CD4-positive, alpha-beta T cell (primary cell): ENCODE data around the gene DIABLO. TPM values are rescaled to one million over a fixed set of nuclear protein-coding genes. Genes with fewer than 3 reads are reported as not detected.
A peak's percentile ranks its signal among the peaks of the same experiment; 100 is the strongest.

Experiments
- ATAC-seq: fragments of 200-7000 bp; cut with Tn5 transposase; one replicate; pipeline ENCODE4 v1.10.0; 2022; ENCODE audit warnings: mild to moderate bottlenecking; ENCODE audit not compliant: poor library complexity
- CTCF ChIA-PET: fragments of 350-600 bp; sonication (Branson Sonifier 250); formaldehyde crosslinking; loops from one replicate; lab custom pipeline; 2021; ENCODE audit warnings: antibody characterized with exemption, inconsistent platforms; lab: Charles Lee
- POLR2A ChIA-PET: fragments of 350-600 bp; sonication (Branson Sonifier 250); formaldehyde crosslinking; loops from one replicate; lab custom pipeline; 2021; ENCODE audit warnings: antibody characterized with exemption, inconsistent platforms; lab: Charles Lee
- DNase-seq, 14 experiments: peaks; one replicate each; pipeline ENCODE4 v3.0.0-alpha.2; 2013 to 2020; ENCODE audit warnings: mixed read lengths in 2 of 14
- H3K27ac ChIP-seq, 2 donors: one replicate each; pipeline versions ENCODE4 v1.5.1 to v1.7.0; 2013; ENCODE audit warnings: low read length in 2 of 2, low read depth in 1 of 2, mild to moderate bottlenecking in 1 of 2
- H3K27me3 ChIP-seq, 2 experiments: 1 replicate in 1 of 2; 2 replicates in 1 of 2; pipeline versions ENCODE4 v1.6.1 to v1.7.0; 2013; ENCODE audit warnings: low read length in 2 of 2, control low read depth in 1 of 2, mild to moderate bottlenecking in 1 of 2, moderate library complexity in 1 of 2; ENCODE audit not compliant: insufficient read depth in 2 of 2, control insufficient read depth in 1 of 2
- H3K36me3 ChIP-seq: one replicate; pipeline ENCODE4 v1.6.1; 2013; ENCODE audit warnings: low read length, control low read depth; ENCODE audit not compliant: insufficient read depth
- H3K4me1 ChIP-seq: one replicate; pipeline ENCODE4 v1.6.1; 2013; ENCODE audit warnings: low read length, control low read depth; ENCODE audit not compliant: insufficient read depth
- H3K4me3 ChIP-seq: one replicate; pipeline ENCODE4 v1.5.1; 2013; ENCODE audit warnings: mild to moderate bottlenecking, low read length, moderate library complexity
- H3K9me3 ChIP-seq, 2 experiments: 1 replicate in 1 of 2; 2 replicates in 1 of 2; pipeline versions ENCODE4 v1.6.1 to v1.7.0; 2013; ENCODE audit warnings: low read length in 2 of 2, mild to moderate bottlenecking in 2 of 2, control low read depth in 1 of 2, moderate library complexity in 1 of 2; ENCODE audit not compliant: control insufficient read depth in 1 of 2, insufficient read depth in 1 of 2
- H3K27ac Mint-ChIP-seq: one replicate; pipeline ENCODE4 v1.8.0; 2020; ENCODE audit warnings: mixed read lengths
- H3K27me3 Mint-ChIP-seq: one replicate; pipeline ENCODE4 v1.8.0; 2021; ENCODE audit warnings: mixed read lengths
- H3K36me3 Mint-ChIP-seq: one replicate; pipeline ENCODE4 v1.8.0; 2021; ENCODE audit warnings: low read depth, mixed read lengths
- H3K4me1 Mint-ChIP-seq: one replicate; pipeline ENCODE4 v1.8.0; 2021; ENCODE audit warnings: low read depth, mixed read lengths
- H3K4me3 Mint-ChIP-seq: one replicate; pipeline ENCODE4 v1.8.0; 2020; ENCODE audit warnings: mild to moderate bottlenecking, mixed read lengths
- H3K9me3 Mint-ChIP-seq: one replicate; pipeline ENCODE4 v1.8.0; 2020; ENCODE audit warnings: mixed read lengths
- CTCF ChIP-seq: fragments of 200-600 bp; IDR thresholded peaks from one replicate; pipeline ENCODE4 v1.8.0; 2022; ENCODE audit warnings: antibody characterized with exemption, mild to moderate bottlenecking
- intact Hi-C, 2 experiments: fragments of 100-400 bp; cut with DNase I in 1 of 2; cut with micrococcal nuclease in 1 of 2; formaldehyde crosslinking; loops; one replicate each; pipeline versions ENCODE4 v1.15.1 to v1.9.0; 2023 to 2025; cut with DNase I, micrococcal nuclease
- total RNA-seq, 174 experiments: library from RNA in 2 of 174; stranded (reverse) in 2 of 174; gene quantifications; one replicate each; pipeline ENCODE4 v1.2.3 and lab custom pipeline; 2021 to 2026

DIABLO gene
- total RNA-seq, 2 experiments from 2014 or later = 90.3 to 91.3 TPM

- peaks cover 14% of the 10 kb centered on the region for H3K4me1 ChIP-seq
- Mint-ChIP-seq H3K9me3 (no peaks in the 10 kb centered on the region), H3K27ac (no peak overlapping the region), H3K27me3 (no peaks in the 10 kb centered on the region), H3K36me3 (peaks cover 39% of the 10 kb centered on the region), H3K4me1 (peaks cover 12% of the 10 kb centered on the region), H3K4me3 (no peak overlapping the region)
- intact Hi-C loops = no loop called here
- CTCF ChIA-PET = no interaction called here
- POLR2A ChIA-PET = no interaction called here
- H3K9me3 ChIP-seq = no peaks in the 10 kb centered on the region
- ATAC-seq (no peak), DNase-seq (no peak)
- no peak for TF ChIP-seq CTCF
- peaks cover 42% of the 10 kb centered on the region for H3K36me3 ChIP-seq
- H3K27ac ChIP-seq = no peak overlapping the region
- H3K4me3 ChIP-seq = no peak overlapping the region
- peaks cover 0 to 3% of the 10 kb centered on the region in 2 experiments for H3K27me3 ChIP-seq
Measured at GRCh38 chr12:122207391-122207790, 18.5 kb downstream of the DIABLO start.

GRCh38 chr12:122206976-122207375 lies 18.9 kb downstream of the DIABLO start:
- intact Hi-C loops = no loop called here
- H3K4me1 Mint-ChIP-seq = peaks cover 12% of the 10 kb centered on the region
- ATAC-seq (no peak), DNase-seq (no peak)
- peaks cover 14% of the 10 kb centered on the region for H3K4me1 ChIP-seq
- H3K27me3 ChIP-seq = peaks cover 0 to 3% of the 10 kb centered on the region in 2 experiments
- POLR2A ChIA-PET = interaction anchor here (2.9 kb wide), 1 partner anchor 19 kb away, joined by 15 read pairs; the partner anchor contains the start of gene DIABLO
- H3K27ac ChIP-seq = no peak overlapping the region
- no peaks in the 10 kb centered on the region for H3K9me3 ChIP-seq
- H3K4me3 Mint-ChIP-seq = no peak overlapping the region
- CTCF ChIA-PET = no interaction called here
- H3K36me3 ChIP-seq = peaks cover 38% of the 10 kb centered on the region
- no peak for TF ChIP-seq CTCF
- H3K4me3 ChIP-seq = no peak overlapping the region
- H3K36me3 Mint-ChIP-seq = peaks cover 35% of the 10 kb centered on the region
- peak overlapping the region; percentile 42 for H3K27ac Mint-ChIP-seq
- H3K9me3 Mint-ChIP-seq = no peaks in the 10 kb centered on the region
- H3K27me3 Mint-ChIP-seq = no peaks in the 10 kb centered on the region

GRCh38 chr12:122206111-122206881 lies 19.6 kb downstream of the DIABLO start:
- H3K27me3 Mint-ChIP-seq = no peaks in the 10 kb centered on the region
- POLR2A ChIA-PET = interaction anchor here (2.9 kb wide), 1 partner anchor 20 kb away, joined by 15 read pairs; the partner anchor contains the start of gene DIABLO

More at GRCh38 chr12:122206111-122206881, 19.6 kb downstream of the DIABLO start:
- peak overlapping the region; percentile 42 for H3K27ac Mint-ChIP-seq
- H3K27me3 ChIP-seq = peaks cover 2 to 4% of the 10 kb centered on the region in 2 experiments
- H3K4me3 ChIP-seq = no peak overlapping the region
- intact Hi-C loops = no loop called here
- H3K27ac ChIP-seq = no peak overlapping the region
- H3K9me3 Mint-ChIP-seq = no peaks in the 10 kb centered on the region
- peak overlapping the region; percentile 80 for H3K4me3 Mint-ChIP-seq
- ATAC-seq = no peak
- CTCF ChIA-PET = no interaction called here
- H3K4me1 ChIP-seq = peaks cover 14% of the 10 kb centered on the region
- no peak for TF ChIP-seq CTCF
- no peak for DNase-seq
- H3K4me1 Mint-ChIP-seq = peaks cover 12% of the 10 kb centered on the region
- H3K9me3 ChIP-seq = no peaks in the 10 kb centered on the region
- H3K36me3 Mint-ChIP-seq = peaks cover 28% of the 10 kb centered on the region
- H3K36me3 ChIP-seq = peaks cover 31% of the 10 kb centered on the region
